ENCODE measurements around the gene MED13L. TPM values are rescaled to one million over a fixed set of nuclear protein-coding genes. Genes with fewer than 3 reads are reported as not detected.

Gene MED13L
- polyA plus RNA-seq, 1 of the 3 experiments (the other 2 are of a cell fraction) = 17.1 TPM

- Histone ChIP-seq H3K4me1 (ENCODE audit: control insufficient read depth in 1 of 2, insufficient read depth in 2 of 2, low read depth in 1 of 2, low read length in 1 of 2) (peaks cover 0 to 3% of the 10 kb centered on the region in 2 experiments; a peak in 1 of 4 replicates), H3K9ac (no peak overlapping the region), H3K27me3 (ENCODE audit: insufficient read depth) (no peaks in the 10 kb centered on the region; the same call in 1 of the 2 replicates), H3K4me3 (ENCODE audit: low read depth in 2 of 2, low read length in 1 of 2) (no peak overlapping the region), H3K27ac (ENCODE audit: low read depth in 2 of 2, low read length in 1 of 2) (no peak overlapping the region), H3K4me2 (no peak overlapping the region), H3K36me3 (replicated peaks in 1 of 2; ENCODE audit: control insufficient read depth in 1 of 2, insufficient read depth in 2 of 2, low read length in 1 of 2) (no peaks in the 10 kb centered on the region), H3K9me3 (no peaks in the 10 kb centered on the region), H3K79me2 (ENCODE audit: insufficient read depth) (no peaks in the 10 kb centered on the region), H3F3A (replicated peaks; ENCODE audit: insufficient read depth) (no peaks in the 10 kb centered on the region), H2AFZ (ENCODE audit: low read depth) (no peak overlapping the region), H4K20me1 (ENCODE audit: insufficient read depth) (no peaks in the 10 kb centered on the region), H3K9me2 (no peaks in the 10 kb centered on the region)
- no peak for DNase-seq
- POLR2A ChIA-PET = no interaction called here
- WGBS (ENCODE audit: low lambda C conversion rate) = 45% methylated on average over 3 of the region's 3 CpGs
- TF ChIP-seq FOXJ3 (CRISPR knock-in tag; IDR thresholded peaks at IDR 0.05) (no peak), ELF1 (IDR thresholded peaks at IDR 0.05) (no peak), USF2 (IDR thresholded peaks at IDR 0.05; ENCODE audit: borderline replicate concordance, low read depth, low read length) (no peak), FOSL2 (IDR thresholded peaks at IDR 0.05; ENCODE audit: borderline replicate concordance, low read depth) (no peak), SMC3 (IDR thresholded peaks at IDR 0.05; ENCODE audit: low read depth, low read length) (no peak), ZBTB33 (IDR thresholded peaks at IDR 0.05; ENCODE audit: borderline replicate concordance, low read depth) (no peak)
- CTCF ChIA-PET = interaction anchor here (0.7 to 1.2 kb wide), 2 partner anchors 1258 to 1295 kb away, joined by 3 read pairs; no protein-coding TSS in a partner anchor
Measured at GRCh38 chr12:115920395-115921183, 356.9 kb downstream of the MED13L start.

DNA sequence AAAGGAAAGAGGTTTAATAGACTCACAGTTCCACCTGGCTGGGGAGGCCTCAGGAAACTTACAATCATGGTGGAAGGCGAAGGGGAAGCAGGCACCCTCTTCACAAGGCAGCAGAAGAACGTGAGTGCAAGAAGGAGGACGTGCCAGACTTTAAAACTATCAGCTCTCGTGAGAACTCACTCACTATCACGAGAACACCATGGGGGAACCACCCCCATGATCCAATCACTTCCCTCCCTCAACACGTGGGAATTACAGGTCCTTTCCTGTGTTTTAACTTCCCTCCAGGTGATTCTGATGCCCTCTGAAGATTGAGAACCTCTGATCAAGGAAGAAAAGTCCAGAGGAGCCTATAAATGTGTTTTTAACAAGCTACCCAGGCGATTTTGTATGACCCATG, 358.7 kb downstream of the MED13L start:
- ChIA-PET POLR2A (no interaction called here), CTCF (interaction anchor here (0.6 to 4.1 kb wide), 18 partner anchors 14 to 1410 kb away, joined by 3 to 56 read pairs (median 7); no protein-coding TSS in a partner anchor)
- Histone ChIP-seq H3K4me1 (ENCODE audit: control insufficient read depth in 1 of 2, insufficient read depth in 2 of 2, low read depth in 1 of 2, low read length in 1 of 2) (peaks cover 0 to 3% of the 10 kb centered on the region in 2 experiments; a peak in 1 of 4 replicates), H3K9me3 (no peaks in the 10 kb centered on the region), H3K27ac (ENCODE audit: low read depth in 2 of 2, low read length in 1 of 2) (no peak overlapping the region), H3K4me2 (no peak overlapping the region), H3F3A (replicated peaks; ENCODE audit: insufficient read depth) (no peaks in the 10 kb centered on the region), H3K9me2 (no peaks in the 10 kb centered on the region), H3K79me2 (ENCODE audit: insufficient read depth) (no peaks in the 10 kb centered on the region), H3K36me3 (replicated peaks in 1 of 2; ENCODE audit: control insufficient read depth in 1 of 2, insufficient read depth in 2 of 2, low read length in 1 of 2) (no peaks in the 10 kb centered on the region), H3K9ac (no peak overlapping the region), H3K4me3 (ENCODE audit: low read depth in 2 of 2, low read length in 1 of 2) (no peak overlapping the region), H2AFZ (ENCODE audit: low read depth) (no peak overlapping the region), H4K20me1 (ENCODE audit: insufficient read depth) (no peaks in the 10 kb centered on the region), H3K27me3 (ENCODE audit: insufficient read depth) (no peaks in the 10 kb centered on the region; the same call in 1 of the 2 replicates)
- 14% methylated on average over 7 of the region's 7 CpGs for WGBS (ENCODE audit: low lambda C conversion rate)
- TF ChIP-seq TCF12 (IDR thresholded peaks at IDR 0.05) = no peak
- no peak for TF ChIP-seq RXRA (IDR thresholded peaks at IDR 0.05; ENCODE audit: borderline replicate concordance, low read depth)
- TF ChIP-seq RAD21 (IDR thresholded peaks at IDR 0.05; ENCODE audit: low read length) = no peak
- TF ChIP-seq MXI1 (IDR thresholded peaks at IDR 0.05; ENCODE audit: low read depth, low read length) = no peak
- TF ChIP-seq, protein P1, sequence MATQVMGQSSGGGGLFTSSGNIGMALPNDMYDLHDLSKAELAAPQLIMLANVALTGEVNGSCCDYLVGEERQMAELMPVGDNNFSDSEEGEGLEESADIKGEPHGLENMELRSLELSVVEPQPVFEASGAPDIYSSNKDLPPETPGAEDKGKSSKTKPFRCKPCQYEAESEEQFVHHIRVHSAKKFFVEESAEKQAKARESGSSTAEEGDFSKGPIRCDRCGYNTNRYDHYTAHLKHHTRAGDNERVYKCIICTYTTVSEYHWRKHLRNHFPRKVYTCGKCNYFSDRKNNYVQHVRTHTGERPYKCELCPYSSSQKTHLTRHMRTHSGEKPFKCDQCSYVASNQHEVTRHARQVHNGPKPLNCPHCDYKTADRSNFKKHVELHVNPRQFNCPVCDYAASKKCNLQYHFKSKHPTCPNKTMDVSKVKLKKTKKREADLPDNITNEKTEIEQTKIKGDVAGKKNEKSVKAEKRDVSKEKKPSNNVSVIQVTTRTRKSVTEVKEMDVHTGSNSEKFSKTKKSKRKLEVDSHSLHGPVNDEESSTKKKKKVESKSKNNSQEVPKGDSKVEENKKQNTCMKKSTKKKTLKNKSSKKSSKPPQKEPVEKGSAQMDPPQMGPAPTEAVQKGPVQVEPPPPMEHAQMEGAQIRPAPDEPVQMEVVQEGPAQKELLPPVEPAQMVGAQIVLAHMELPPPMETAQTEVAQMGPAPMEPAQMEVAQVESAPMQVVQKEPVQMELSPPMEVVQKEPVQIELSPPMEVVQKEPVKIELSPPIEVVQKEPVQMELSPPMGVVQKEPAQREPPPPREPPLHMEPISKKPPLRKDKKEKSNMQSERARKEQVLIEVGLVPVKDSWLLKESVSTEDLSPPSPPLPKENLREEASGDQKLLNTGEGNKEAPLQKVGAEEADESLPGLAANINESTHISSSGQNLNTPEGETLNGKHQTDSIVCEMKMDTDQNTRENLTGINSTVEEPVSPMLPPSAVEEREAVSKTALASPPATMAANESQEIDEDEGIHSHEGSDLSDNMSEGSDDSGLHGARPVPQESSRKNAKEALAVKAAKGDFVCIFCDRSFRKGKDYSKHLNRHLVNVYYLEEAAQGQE (IDR thresholded peaks at IDR 0.05; ENCODE audit: low read depth, low read length) = no peak
- TF ChIP-seq CTCF (IDR thresholded peaks at IDR 0.05) = no peak
- TF ChIP-seq FOSL2 (IDR thresholded peaks at IDR 0.05; ENCODE audit: borderline replicate concordance, low read depth) = no peak
- TF ChIP-seq SMC3 (IDR thresholded peaks at IDR 0.05; ENCODE audit: low read depth, low read length) = no peak
- TF ChIP-seq FOXJ3 (CRISPR knock-in tag; IDR thresholded peaks at IDR 0.05) = no peak
- no peak for TF ChIP-seq EP300 (IDR thresholded peaks at IDR 0.05; ENCODE audit: borderline replicate concordance in 1 of 2, low read depth in 1 of 2, low read length in 1 of 2)
- TF ChIP-seq USF2 (IDR thresholded peaks at IDR 0.05; ENCODE audit: borderline replicate concordance, low read depth, low read length) = no peak
- TF ChIP-seq TEAD4 (IDR thresholded peaks at IDR 0.05; ENCODE audit: borderline replicate concordance, insufficient read depth) = no peak
- no peak for TF ChIP-seq FOXM1 (IDR thresholded peaks at IDR 0.05; ENCODE audit: low read depth)
- no peak for DNase-seq

Data from SK-N-SH (cell line).